ENCODE measurements around the gene PRMT7. TPM values are rescaled to one million over a fixed set of nuclear protein-coding genes. Genes with fewer than 3 reads are reported as not detected.

PRMT7 gene
- total RNA-seq, 1 experiment from 2014 or later, result 59.3 TPM

GRCh38 chr16:68386628-68387027 is 75.8 kb downstream of the PRMT7 start (continued):
- no peak for TF ChIP-seq FOXP1 (CRISPR knock-in tag; IDR thresholded peaks at IDR 0.05; ENCODE audit: borderline replicate concordance)

GRCh38 chr16:68387301-68387700 is 76.5 kb downstream of the PRMT7 start:
- no peaks in the 10 kb centered on the region for H3K9me3 Mint-ChIP-seq
- H3K4me1 Mint-ChIP-seq, result peaks cover 55% of the 10 kb centered on the region
- H3K27ac Mint-ChIP-seq, result no peak overlapping the region
- peak; percentile 76 for DNase-seq (ENCODE audit: low spot score)
- H3K27me3 Mint-ChIP-seq (ENCODE audit: low read depth), result no peaks in the 10 kb centered on the region
- ChIA-PET POLR2A (interaction anchor here (0.5 kb wide), 2 partner anchors 147 to 781 kb away, joined by 4 read pairs; no protein-coding TSS in a partner anchor), CTCF (interaction anchor here (1.0 to 2.0 kb wide), 4 partner anchors 15 to 133 kb away, joined by 3 to 7 read pairs (median 4); no protein-coding TSS in a partner anchor)
- TF ChIP-seq ZNF671 (CRISPR knock-in tag; IDR thresholded peaks at IDR 0.05) (0 out of 2 replicates have a peak, but pooled peaks have one; percentile 58), E2F4 (CRISPR knock-in tag; IDR thresholded peaks at IDR 0.05; ENCODE audit: borderline replicate concordance, low read depth) (no peak), NFYB (CRISPR knock-in tag; conservative IDR thresholded peaks at IDR 0.05; ENCODE audit: low read depth) (no peak)
- H3K4me3 Mint-ChIP-seq, result no peak overlapping the region
- H3K36me3 Mint-ChIP-seq, result no peaks in the 10 kb centered on the region
- peak; percentile 88 for ATAC-seq

GRCh38 chr16:68388124-68388523 is 77.3 kb downstream of the PRMT7 start:
- ChIA-PET POLR2A (no interaction called here), CTCF (no interaction called here)
- Mint-ChIP-seq H3K9me3 (no peaks in the 10 kb centered on the region), H3K4me3 (no peak overlapping the region), H3K27ac (no peak overlapping the region), H3K36me3 (no peaks in the 10 kb centered on the region), H3K27me3 (ENCODE audit: low read depth) (no peaks in the 10 kb centered on the region), H3K4me1 (peaks cover 52% of the 10 kb centered on the region)
- DNase-seq (ENCODE audit: low spot score) (no peak), ATAC-seq (no peak)
- TF ChIP-seq E2F4 (CRISPR knock-in tag; IDR thresholded peaks at IDR 0.05; ENCODE audit: borderline replicate concordance, low read depth) (no peak), EMX1 (CRISPR knock-in tag; IDR thresholded peaks at IDR 0.05) (no peak), ATF1 (CRISPR knock-in tag; IDR thresholded peaks at IDR 0.05) (no peak), ZNF416 (CRISPR knock-in tag; IDR thresholded peaks at IDR 0.05) (no peak), NR1H2 (CRISPR knock-in tag; IDR thresholded peaks at IDR 0.05) (no peak), TCF7 (CRISPR knock-in tag; IDR thresholded peaks at IDR 0.05; ENCODE audit: low read depth) (no peak), NR2C2 (CRISPR knock-in tag; IDR thresholded peaks at IDR 0.05) (no peak), ELF4 (CRISPR knock-in tag; IDR thresholded peaks at IDR 0.05; ENCODE audit: low read depth) (no peak), AFF4 (CRISPR knock-in tag; IDR thresholded peaks at IDR 0.05; ENCODE audit: borderline replicate concordance) (no peak), SP1 (CRISPR knock-in tag; conservative IDR thresholded peaks at IDR 0.05) (no peak), PREB (CRISPR knock-in tag; IDR thresholded peaks at IDR 0.05; ENCODE audit: borderline replicate concordance) (no peak), HMGXB4 (CRISPR knock-in tag; IDR thresholded peaks at IDR 0.05) (no peak), ZNF317 (CRISPR knock-in tag; IDR thresholded peaks at IDR 0.05; ENCODE audit: borderline replicate concordance, low read depth) (no peak), OVOL2 (CRISPR knock-in tag; IDR thresholded peaks at IDR 0.05; ENCODE audit: borderline replicate concordance) (no peak), SMAD3 (CRISPR knock-in tag; IDR thresholded peaks at IDR 0.05; ENCODE audit: borderline replicate concordance) (no peak), ARID4B (CRISPR knock-in tag; IDR thresholded peaks at IDR 0.05; ENCODE audit: borderline replicate concordance) (no peak)
